Inflammatory macrophage treated with lipopolysaccharide for 4 hours (primary cell): ENCODE data around the gene MIXL1.
"Not testable (repeated sequence)": the region's sequence is repeated elsewhere in the genome, so short reads cannot be mapped to it uniquely, and the experiment has no call there.

Source experiments
- DNase-seq: peaks from one replicate; pipeline ENCODE4 v3.0.0-alpha.2; 2020

The MIXL1 gene

DNA sequence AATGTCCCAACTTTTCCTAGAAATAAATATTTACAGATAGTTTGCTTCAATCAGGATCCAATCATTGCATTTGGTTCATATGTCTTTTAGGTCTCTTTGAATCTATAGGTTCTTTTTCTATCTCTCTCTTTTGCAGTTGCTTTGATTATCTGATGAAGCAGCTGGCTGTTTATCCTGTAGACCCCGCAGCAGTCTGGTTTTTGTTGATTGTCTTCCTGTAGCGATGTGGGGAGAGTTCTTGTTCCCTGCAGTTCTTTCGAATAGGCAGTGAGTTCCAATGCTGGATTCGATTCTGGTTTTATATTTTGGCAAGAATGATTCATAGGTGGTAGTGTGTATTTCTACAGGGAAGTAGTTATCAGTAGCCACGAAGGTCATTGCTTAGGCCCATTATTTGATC is 7.4 kb upstream of the MIXL1 start:
- DNase-seq = no peak

DNA sequence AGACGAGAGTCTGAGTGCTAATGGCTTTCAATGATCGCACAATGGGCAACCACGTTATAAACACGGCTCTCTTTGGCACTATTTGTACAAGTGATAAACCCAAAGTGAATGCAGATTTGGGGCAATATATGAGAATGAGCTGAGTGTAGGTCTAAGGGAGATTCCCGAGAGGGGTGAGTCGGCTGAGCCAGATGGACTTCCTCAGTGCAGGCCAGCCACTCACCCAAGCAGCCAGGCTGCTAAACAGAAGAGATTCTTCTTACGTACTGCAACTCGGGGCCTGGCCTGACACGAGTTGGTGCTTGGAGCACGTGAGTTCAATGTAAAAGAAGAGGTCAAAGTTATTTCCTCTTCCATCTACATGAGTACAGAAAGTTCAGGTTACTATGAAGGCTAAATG is 6.2 kb upstream of the MIXL1 start:
- DNase-seq = no peak

DNA sequence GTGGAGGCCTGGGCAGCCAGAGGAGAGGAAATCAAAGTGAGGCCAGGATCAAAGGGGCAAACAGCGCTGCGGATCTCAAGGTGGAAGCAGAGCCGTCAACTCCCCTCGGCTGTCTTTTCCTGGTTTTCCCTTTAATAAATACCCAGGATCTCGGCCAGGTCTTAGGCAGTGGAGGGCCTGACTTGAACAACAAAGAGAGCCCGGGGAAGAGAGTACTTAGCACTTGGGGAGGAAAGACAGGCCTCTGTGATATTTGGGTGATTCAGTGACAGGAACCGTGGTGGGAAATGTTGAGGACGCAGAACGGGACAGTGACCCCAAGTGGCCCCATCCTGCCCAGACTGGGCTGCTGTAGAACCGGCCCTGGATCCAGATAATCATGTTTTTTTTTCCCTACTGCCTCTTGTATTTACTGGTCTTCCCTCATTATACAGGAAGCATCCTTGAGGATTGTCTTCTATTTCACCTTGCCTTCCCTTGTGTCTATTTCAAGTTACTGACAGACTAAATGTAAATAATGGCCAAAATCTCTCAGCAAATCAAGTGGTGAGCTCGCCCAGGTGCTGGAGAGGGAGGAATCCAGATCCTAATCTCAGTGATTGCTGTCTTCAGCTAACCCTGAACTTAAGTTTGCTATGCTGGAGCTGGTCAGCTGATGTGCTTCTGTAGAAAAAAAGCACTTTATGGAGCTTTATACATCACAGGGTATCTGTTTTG is 2.8 kb upstream of the MIXL1 start:
- DNase-seq = no peak

DNA sequence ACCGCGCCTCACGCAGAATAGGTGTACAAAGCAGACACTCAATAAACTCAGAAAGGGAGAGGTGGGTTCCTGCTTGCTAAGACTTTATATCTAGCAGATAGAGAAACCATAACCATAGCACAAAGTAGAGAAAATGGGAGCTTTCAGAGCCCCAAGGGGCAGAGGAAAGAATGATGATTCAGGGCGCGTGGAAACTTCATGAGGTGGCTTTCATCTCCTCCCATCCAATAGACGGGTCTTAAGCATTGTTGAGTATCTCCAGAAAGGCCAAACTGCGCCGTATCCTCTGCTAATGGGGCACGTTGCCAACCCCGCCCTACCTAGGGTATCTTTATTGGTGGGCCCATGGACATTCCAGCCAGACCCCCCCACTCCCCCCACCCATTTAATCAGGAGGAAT is 778 bp upstream of the MIXL1 start:
- no peak for DNase-seq

DNA sequence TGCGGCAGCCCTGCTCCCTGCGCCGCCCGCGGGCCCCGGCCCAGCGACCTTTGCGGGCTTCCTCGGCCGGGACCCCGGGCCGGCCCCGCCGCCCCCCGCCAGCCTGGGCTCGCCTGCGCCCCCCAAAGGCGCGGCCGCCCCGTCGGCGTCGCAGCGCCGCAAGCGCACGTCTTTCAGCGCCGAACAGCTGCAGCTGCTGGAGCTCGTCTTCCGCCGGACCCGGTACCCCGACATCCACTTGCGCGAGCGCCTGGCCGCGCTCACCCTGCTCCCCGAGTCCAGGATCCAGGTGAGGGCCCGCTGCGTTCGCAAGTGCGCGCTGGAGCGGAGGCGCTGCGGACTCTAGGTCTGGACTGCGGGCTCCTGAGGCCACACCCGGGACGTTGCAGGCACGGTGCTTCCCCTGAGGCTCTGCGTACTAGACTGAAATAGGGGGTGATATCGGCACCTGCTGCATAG is 351 bp downstream of the MIXL1 start:
- DNase-seq = no peak

DNA sequence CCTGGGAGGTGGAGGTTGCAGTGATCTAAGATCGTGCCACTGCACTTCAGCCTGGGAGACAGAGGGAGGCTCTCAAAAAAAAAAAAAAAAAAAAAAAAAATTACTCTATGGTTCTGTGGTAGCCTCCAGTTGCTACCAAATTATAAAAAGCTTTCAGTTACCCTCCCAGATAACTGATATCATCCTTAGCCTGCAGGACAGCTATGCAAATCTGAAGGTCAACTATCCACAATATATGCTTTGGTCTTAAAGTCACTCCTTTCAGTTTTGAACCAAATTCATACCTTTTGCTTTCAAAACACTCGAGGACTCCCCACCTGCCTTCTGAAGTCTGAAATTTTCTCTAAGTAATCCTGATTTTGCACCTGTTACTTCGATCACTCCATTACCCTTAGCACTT is 3.1 kb downstream of the MIXL1 start:
- no peak for DNase-seq

DNA sequence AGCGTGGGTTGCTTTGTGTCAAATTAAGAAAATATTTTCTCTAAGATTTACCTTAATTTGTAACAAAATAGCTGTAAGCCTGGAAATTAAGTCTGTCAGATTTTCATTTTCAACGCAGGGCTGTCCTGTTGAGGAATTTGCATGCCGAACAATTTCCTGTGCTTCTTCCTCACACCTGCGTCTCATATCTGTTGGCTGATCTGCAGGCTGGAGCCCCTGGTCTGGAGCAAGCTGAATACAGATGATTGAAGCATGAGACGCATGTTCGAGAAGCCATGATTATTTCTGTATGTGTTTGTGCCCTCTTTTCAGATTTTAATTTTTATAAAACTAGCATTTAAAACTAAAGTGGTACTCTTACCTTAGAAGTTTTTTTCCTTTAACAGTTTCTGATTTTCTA is 9.8 kb downstream of the MIXL1 start:
- DNase-seq = no peak

DNA sequence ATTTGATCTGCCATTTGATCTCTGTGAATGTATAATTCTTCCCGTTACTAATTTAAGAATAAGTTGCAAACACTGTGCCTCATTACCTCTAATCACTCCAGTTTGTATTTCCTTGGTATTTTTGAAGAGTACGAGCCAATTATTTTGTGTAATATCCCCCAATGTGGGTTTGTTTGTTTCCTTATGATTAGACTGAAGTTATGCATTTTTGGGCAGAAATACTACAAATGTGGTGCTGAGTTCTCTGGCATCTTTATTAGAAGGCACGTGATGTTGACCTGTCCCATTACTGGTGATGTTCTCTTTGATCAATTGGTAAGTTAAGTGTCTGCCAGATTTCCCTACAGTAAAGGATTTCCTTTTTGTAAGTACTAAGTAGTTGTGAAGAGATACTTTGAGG is 10.3 kb downstream of the MIXL1 start:
- no peak for DNase-seq

DNA sequence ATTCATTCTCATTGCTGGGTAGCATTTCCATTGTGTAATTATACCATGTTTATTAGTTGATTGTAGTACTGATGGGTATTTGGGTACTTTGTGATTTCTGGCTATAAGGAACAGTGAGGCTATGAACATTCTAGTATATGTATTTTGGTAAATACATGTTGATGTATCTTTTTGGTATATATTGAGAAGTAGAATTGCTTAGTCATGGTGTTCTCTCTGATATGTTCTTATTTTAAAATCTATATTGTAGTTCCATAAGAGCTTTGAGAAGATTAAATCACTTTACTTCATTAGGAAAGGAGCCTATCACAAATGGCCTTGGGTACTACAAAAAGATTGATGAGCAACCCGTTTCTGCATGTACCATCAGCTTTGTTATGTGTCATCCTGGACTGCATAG is 13.4 kb downstream of the MIXL1 start:
- no peak for DNase-seq

DNA sequence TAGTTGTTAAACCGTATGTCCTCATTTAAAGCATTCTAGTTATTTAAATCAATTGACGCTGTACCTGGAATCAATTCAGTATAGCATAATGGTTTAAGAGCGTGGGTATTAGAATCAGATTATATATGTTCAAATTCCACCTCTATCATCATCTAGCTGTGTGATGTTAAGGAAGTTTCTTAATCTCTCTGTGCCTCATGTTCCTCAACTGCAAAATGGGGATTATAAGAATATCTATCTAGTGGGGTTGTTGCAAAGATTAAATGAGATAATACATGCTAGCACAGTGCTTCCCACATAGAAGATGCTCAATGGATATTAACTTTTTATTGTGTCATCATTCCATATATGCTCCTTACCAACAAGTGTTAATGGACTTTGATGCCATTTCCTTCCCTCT is 16.0 kb downstream of the MIXL1 start:
- DNase-seq = no peak

DNA sequence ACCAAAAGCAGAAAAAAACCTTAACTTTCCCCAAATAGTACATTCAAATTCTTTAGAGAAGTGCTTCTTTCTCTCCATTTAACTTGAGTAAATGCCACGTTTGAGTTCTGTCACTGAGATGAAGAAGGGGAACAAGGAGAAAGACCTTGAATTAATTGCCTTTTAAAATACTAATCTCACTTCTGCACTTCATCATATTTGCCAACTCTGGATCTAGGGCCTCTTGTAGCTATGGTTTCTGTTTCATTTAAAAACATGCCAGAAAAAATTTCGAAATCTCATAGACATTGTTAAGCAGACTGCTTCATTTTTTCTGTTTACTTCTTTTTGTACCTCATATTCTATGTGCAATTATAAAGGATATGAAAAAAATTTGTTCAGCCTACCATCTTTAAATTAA is 24.6 kb downstream of the MIXL1 start:
- peak; percentile 79 for DNase-seq

DNA sequence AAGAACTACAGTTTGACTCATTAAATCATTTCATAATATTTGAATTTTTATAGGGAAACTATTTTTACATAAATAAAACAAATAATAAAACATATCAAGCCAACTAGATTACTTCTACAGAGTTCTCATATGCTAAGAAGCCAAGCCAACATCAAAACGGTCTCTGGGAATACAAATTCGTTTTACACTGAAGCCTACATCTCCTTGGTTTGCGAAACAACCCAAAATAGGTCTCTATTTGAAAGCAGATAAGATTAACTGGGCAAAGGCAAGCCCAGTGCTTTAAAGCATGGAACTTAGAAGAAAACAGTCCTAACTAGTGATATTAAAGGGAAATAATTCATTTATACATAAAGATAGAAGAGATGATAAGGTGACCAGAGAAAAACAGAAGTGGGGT is 25.3 kb downstream of the MIXL1 start:
- DNase-seq = no peak

DNA sequence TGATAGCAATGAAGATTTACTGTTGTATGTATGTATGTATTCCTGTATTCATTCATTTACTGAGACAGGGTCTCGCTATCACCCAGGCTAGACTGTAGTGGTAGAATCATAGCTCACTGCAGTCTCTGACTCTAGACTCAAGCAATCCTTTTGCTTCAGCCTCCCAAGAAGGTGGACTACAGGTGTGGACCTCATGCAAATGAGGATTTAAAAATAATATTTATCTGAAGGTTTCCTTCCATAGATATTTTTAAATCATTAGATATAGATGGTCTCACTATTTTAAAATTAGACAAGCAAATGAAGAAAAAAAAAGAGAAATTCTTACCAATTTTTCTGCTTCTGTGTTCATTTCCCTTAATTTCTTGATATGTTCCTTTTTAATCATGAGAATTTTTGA is 27.0 kb downstream of the MIXL1 start:
- no peak for DNase-seq

DNA sequence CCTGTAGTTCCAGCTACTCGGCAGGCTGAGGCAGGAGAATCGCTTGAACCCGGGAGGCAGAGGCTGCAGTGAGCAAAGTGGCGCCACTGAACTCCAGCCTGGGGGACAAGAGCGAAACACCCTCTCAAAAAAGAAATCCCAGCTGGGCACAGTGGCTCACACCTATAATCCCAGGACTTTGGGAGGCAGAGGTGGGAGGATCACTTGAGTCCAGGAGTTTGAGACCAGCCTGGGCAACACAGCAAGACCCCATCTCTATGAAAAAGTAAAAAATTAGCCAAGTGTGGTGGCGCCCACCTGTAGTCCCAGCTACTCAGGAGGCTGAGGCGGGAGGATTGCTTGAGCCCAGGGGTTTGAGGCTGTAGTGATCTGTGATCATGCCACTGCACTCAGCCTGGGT is 29.4 kb downstream of the MIXL1 start:
- DNase-seq = not testable (repeated sequence)

DNA sequence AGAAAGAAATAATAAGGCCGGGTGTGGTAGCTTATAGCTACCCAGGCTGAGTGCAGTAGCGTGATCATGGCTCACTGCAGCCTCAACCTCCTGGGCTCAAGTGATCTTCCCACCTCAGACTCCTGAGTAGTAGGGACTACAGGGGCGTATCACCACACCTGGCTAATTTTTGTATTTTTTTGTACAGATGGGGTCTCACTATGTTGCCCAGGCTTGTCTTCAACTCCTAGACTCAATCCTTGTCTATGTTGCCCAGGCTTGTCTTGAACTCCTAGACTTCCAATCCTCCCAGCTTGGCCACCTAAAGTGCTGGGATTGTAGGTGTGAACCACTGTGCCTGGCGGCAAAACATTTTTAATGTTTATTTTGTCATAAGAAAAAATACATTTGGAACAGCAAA is 30.5 kb downstream of the MIXL1 start:
- no peak for DNase-seq

DNA sequence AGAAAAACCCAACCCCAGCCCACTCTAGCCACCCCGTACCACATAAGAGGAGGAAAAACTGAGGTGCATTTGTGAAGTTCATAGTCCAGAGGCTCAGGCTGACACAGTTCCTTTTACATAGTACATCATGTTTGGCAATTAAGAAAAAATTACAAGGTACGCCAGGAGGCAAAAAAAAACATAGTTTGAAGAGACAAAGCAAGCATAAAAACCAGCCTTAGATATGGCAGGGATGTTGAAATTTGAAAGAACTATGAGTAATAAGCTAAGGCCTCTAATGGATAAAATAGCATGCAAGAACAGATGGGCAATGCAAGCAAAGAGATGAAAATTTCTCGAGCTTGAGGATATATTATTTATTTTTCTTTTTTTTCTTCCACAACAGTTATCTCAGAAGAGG is 31.9 kb downstream of the MIXL1 start:
- DNase-seq = no peak

DNA sequence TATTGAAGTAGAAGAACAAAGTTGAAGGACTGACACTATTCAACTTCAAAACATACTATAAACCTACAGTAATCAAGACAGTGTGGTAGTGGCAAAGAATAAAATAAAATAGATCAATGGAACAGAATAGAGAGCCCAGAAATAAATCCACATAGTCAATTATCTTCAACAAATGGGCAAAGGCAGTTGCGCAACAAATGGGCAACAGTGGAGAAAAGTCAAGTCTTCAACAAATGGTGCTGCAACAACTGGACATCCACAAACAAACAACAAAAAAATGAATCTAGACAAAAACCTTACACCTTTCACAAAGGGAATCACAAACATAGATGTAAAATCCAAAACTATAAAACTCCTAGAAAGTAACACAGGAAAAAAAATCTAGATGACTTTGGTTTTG is 38.4 kb downstream of the MIXL1 start:
- DNase-seq = no peak

DNA sequence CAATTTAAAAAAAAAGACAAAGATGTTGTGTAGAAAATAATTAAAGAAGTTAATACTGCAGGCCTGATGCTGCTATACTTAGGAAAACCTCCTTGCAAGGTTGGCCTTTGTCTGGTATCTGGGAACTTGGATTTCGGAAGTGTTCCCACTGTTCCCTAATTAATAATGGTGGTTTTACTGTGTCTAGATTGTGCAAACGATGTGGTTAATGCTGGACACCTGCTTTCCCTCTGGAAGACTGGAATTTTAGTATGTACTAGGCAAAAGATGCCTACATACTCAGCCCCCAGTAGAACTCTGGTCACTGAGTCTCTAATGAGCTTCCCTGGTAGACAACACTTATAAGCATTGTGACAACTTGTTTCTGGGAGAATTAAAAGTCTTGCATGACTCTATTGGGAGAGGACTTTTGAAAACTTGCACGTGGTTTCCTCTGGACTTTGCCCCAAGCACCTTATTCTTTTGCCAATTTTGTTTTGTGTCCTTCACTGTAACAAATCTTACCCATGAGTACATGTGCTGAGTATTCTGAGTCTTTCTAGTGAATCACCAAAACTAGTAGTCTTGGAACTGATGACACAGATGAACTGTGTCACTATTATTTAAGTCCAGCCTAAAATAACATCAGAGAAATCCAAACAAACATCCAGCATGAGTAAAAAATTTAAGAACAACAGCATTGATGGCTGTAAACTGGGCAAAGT is 45.1 kb downstream of the MIXL1 start:
- DNase-seq = no peak

DNA sequence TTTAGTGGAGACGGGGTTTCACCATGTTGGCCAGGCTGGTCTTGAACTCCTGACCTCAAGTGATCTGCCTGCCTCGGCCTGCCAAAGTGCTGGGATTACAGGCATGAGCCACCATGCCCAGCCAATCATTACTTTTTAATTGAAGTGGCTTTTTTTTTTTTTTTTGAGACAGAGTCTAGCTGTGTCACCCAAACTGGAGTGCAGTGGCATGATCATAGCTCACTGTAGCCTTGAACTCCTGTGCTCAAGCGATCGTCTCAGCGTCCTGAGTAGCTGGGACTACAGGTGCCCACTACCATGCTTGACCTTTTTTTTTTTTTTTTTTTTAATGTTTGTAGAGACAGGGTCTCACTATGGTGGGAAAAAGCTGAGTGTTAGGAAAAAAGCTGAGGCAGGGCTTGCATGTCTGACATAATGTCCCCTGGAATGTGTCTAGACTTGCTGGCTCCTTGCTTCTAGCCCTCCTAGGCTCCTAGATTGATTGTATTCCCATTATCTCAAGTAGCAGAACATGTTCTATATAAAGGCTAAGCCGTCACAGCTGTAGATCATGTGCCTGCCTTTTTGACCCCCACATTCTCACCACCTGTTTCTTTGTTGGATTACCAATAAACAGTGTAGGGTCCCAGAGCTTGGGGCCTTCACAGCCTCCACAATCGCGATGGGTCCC is 48.9 kb downstream of the MIXL1 start:
- not testable (repeated sequence) for DNase-seq

DNA sequence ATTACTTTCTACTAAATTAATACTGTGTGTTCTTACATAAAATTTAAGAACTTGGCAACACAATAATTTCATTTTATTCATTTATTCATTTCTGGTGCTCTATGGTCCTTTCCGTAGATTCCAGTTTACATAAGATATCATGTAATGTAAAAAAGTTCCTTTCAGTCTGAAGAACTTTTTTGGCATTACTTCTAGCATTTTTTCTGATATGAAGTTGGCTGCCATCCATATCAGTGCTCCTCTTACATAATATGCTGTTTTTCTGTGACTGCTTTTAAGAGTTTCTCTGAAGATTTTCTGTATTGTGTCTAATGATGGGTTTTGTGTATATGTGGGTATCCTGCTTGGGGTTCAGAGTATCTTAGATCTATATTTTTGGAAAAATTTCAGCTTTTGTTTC is 50.7 kb downstream of the MIXL1 start:
- DNase-seq = no peak

DNA sequence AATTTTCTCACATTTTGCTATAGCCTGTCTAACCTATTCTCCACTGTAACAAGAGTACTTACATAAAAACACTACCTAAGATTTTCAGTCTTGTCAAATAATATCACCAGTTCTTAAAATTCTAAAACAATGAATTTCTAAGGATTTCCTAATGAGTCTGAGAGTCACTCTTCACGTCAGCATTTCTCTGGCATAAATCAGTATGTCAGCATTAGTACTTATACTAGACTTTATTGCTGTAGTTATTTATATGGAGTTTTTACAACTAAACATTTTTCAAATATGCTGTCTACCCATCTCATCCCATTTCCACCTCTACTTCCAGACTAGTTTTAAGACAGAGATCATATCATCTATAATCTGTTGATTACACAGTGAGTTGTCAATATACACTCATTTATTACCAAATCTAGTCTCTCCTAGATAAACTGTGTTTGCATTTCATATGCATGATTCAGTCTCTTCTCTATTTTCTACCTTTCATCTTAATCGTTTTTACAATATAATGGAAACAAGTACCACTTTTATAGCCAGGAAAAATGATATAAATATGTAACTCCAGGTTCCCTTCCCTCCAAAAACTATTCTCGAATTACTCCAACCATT is 52.7 kb downstream of the MIXL1 start:
- no peak for DNase-seq
